T-helper 1 cell treated with Interleukin-12 subunit alpha and Interleukin-12 subunit beta and Interleukin-4 antibody, amounts not matched to agents 30 ng/mL and 1 ng/mL, for 36 hours (primary cell): ENCODE measurements around the gene BUD31. TPM values are rescaled to one million over a fixed set of nuclear protein-coding genes. Genes with fewer than 3 reads are reported as not detected.

Experiments
- intact Hi-C: fragments of 100-400 bp; cut with micrococcal nuclease; formaldehyde crosslinking; loops from one replicate; pipeline ENCODE4 v1.15.1; 2024
- total RNA-seq: library from RNA; stranded (reverse); gene quantifications from 2 replicates; pipeline ENCODE4 v1.2.3, GENCODE V29; 2022

BUD31 gene
- total RNA-seq, 1 donor from 2014 or later = 118 TPM

GRCh38 chr7:99459087-99459486, 50.3 kb downstream of the BUD31 start:
- intact Hi-C loops = no loop called here

GRCh38 chr7:99460651-99461050, 51.9 kb downstream of the BUD31 start:
- intact Hi-C loops = loop anchor here (10.0 kb wide), 1 partner anchor 586 kb away; the partner anchor contains the start of genes TMEM130 and TRRAP

GRCh38 chr7:99461221-99461620, 52.5 kb downstream of the BUD31 start:
- intact Hi-C loops = loop anchor here (10.0 kb wide), 1 partner anchor 586 kb away; the partner anchor contains the start of genes TMEM130 and TRRAP

GRCh38 chr7:99465421-99465768, 56.6 kb downstream of the BUD31 start:
- intact Hi-C loops = loop anchor here (10.0 kb wide), 1 partner anchor 591 kb away; the partner anchor contains the start of genes TMEM130 and TRRAP

GRCh38 chr7:99468336-99468918, 59.7 kb downstream of the BUD31 start:
- intact Hi-C loops = loop anchor here (10.0 kb wide), 1 partner anchor 594 kb away; the partner anchor contains the start of genes TMEM130 and TRRAP

Other genes starting within 250 kb of the BUD31 start
- not detected in 2 replicates for gene KPNA7, start 200.9 kb upstream of the BUD31 start, total RNA-seq
- gene MYH16, start 136.1 kb upstream of the BUD31 start, total RNA-seq = not detected in 2 replicates
- gene ARPC1A, start 83.1 kb upstream of the BUD31 start, total RNA-seq = 60.3 and 67.1 TPM in 2 replicates
- gene ARPC1B, start 34.2 kb upstream of the BUD31 start, total RNA-seq = 405 and 417 TPM in 2 replicates
- gene PDAP1, start 372 bp upstream of the BUD31 start, total RNA-seq = 102 and 107 TPM in 2 replicates
- 10.0 and 11.8 TPM in 2 replicates for gene PTCD1, start 29.8 kb downstream of the BUD31 start, total RNA-seq
- 68.0 and 70.2 TPM in 2 replicates for gene CPSF4, start 30.0 kb downstream of the BUD31 start, total RNA-seq
- 341 and 351 TPM in 2 replicates for gene ATP5MF, start 57.2 kb downstream of the BUD31 start, total RNA-seq
- gene ZNF789, start 63.9 kb downstream of the BUD31 start, total RNA-seq = 27.5 and 28.5 TPM in 2 replicates
- 60.1 and 61.7 TPM in 2 replicates for gene ZNF394, start 91.3 kb downstream of the BUD31 start, total RNA-seq
- gene ZKSCAN5, start 95.7 kb downstream of the BUD31 start, total RNA-seq = 11.4 and 12.6 TPM in 2 replicates
- gene FAM200A, start 143.1 kb downstream of the BUD31 start, total RNA-seq = 4.2 and 4.5 TPM in 2 replicates
- 102 and 108 TPM in 2 replicates for gene ZNF655, start 149.7 kb downstream of the BUD31 start, total RNA-seq
- gene TMEM225B, start 189.3 kb downstream of the BUD31 start, total RNA-seq = 1.4 and 1.6 TPM in 2 replicates
- 26.8 and 28.9 TPM in 2 replicates for gene ZSCAN25, start 208.0 kb downstream of the BUD31 start, total RNA-seq